ENCODE measurements around the gene CMTM8. TPM values are rescaled to one million over a fixed set of nuclear protein-coding genes. Genes with fewer than 3 reads are reported as not detected.

CMTM8 gene
- total RNA-seq, 1 donor from 2014 or later, result 5.7 TPM

DNA sequence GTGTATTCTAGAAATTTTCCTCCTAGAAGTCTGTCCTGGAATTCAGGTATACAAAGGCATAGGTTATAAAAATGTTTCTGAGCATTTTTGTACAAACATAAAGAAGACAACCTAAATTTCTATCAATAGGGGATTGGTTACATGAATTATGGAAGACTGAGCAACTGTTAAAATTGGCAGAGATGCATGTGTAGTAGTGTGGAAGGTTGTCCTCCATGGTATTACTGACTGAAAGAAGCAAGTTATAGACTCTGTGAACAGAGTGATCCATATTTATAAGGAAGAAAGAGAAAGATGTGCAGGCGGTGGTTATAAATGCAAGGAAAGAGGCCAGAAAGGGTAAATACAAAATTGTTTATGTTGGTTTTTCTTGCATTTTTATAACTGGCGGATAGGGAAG, 114.9 kb downstream of the CMTM8 start:
- intact Hi-C loops (cut with micrococcal nuclease), result no loop called here

DNA sequence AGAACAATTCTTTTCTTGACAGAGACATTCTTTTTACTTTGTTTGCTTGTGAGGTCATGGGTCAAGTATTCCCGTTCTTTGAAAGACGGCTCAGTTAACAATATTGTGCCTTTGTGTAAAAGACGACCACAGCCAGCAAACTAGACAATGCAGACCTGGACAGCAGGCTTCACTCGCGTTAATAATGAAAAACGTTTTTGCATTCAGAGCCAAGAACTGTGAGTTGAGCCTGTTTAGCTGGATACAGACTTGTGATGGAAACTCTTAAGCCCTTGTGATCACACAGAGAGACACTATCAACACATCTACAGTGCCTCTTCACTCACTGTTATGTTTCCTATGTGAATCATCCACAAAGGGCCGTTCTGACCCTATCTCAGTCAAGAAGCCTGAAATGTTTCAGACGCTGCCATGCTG, 115.9 kb downstream of the CMTM8 start:
- no peaks in the 10 kb centered on the region for H3K4me1 ChIP-seq
- H3K27me3 ChIP-seq (ENCODE audit: low read depth), result no peaks in the 10 kb centered on the region
- H3K27ac ChIP-seq (replicated peaks), result no peak overlapping the region
- no peaks in the 10 kb centered on the region for H3K9me3 ChIP-seq (replicated peaks)
- TF ChIP-seq, protein P1, sequence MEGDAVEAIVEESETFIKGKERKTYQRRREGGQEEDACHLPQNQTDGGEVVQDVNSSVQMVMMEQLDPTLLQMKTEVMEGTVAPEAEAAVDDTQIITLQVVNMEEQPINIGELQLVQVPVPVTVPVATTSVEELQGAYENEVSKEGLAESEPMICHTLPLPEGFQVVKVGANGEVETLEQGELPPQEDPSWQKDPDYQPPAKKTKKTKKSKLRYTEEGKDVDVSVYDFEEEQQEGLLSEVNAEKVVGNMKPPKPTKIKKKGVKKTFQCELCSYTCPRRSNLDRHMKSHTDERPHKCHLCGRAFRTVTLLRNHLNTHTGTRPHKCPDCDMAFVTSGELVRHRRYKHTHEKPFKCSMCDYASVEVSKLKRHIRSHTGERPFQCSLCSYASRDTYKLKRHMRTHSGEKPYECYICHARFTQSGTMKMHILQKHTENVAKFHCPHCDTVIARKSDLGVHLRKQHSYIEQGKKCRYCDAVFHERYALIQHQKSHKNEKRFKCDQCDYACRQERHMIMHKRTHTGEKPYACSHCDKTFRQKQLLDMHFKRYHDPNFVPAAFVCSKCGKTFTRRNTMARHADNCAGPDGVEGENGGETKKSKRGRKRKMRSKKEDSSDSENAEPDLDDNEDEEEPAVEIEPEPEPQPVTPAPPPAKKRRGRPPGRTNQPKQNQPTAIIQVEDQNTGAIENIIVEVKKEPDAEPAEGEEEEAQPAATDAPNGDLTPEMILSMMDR (IDR thresholded peaks at IDR 0.05; ENCODE audit: borderline replicate concordance), result no peak
- H3K4me3 ChIP-seq, result no peak overlapping the region
- no peak for DNase-seq
- intact Hi-C loops (cut with micrococcal nuclease), result no loop called here
- peaks cover 4% of the 10 kb centered on the region for H3K36me3 ChIP-seq

More for the DNA sequence above, 114.9 kb downstream of the CMTM8 start:
- Histone ChIP-seq H3K27ac (replicated peaks) (no peak overlapping the region), H3K36me3 (peaks cover 4% of the 10 kb centered on the region), H3K27me3 (ENCODE audit: low read depth) (no peaks in the 10 kb centered on the region), H3K4me3 (no peak overlapping the region), H3K4me1 (no peaks in the 10 kb centered on the region), H3K9me3 (replicated peaks) (no peaks in the 10 kb centered on the region)
- TF ChIP-seq, protein P1 (IDR thresholded peaks at IDR 0.05; ENCODE audit: borderline replicate concordance), result no peak
- DNase-seq, result no peak

DNA sequence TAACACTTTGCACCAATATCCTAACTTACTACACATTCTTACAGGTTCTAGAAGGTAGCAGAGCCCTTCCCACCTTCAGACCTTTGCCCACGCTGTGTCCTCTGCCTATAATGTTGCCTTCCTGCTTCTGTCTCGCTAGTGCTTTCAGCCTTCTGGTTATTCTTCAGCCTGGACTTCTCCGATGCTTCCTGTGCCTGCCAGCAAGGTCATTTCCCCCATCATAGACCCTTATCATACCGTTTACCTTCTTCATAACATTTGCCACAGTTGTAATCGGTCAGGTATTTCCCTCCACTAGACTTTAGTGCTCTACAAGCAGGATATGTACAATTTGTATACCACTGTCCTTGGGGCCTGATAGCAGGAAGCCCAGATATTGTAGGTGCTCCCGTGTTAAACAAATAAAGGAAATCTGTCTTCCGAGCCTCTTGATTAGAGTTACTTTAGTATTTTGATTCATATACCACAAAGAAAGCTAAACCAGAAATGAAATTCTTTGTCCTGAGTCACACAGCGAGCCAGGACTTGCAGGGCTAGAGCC, 117.3 kb downstream of the CMTM8 start:
- TF ChIP-seq, protein P1 (IDR thresholded peaks at IDR 0.05; ENCODE audit: borderline replicate concordance), result no peak
- intact Hi-C loops (cut with micrococcal nuclease), result no loop called here

GRCh38 chr3:32359766-32360492, 121.4 kb downstream of the CMTM8 start:
- intact Hi-C loops (cut with micrococcal nuclease), result no loop called here
- H3K36me3 ChIP-seq, result peaks cover 7% of the 10 kb centered on the region
- H3K27me3 ChIP-seq (ENCODE audit: low read depth), result no peaks in the 10 kb centered on the region
- TF ChIP-seq, protein P1 (IDR thresholded peaks at IDR 0.05; ENCODE audit: borderline replicate concordance), result no peak
- H3K9me3 ChIP-seq (replicated peaks), result no peaks in the 10 kb centered on the region
- H3K4me3 ChIP-seq, result no peak overlapping the region
- DNase-seq, result no peak
- no peaks in the 10 kb centered on the region for H3K4me1 ChIP-seq
- no peak overlapping the region for H3K27ac ChIP-seq (replicated peaks)

More for the DNA sequence above, 117.3 kb downstream of the CMTM8 start:
- Histone ChIP-seq H3K27ac (replicated peaks) (no peak overlapping the region), H3K4me1 (no peaks in the 10 kb centered on the region), H3K36me3 (peaks cover 4% of the 10 kb centered on the region), H3K27me3 (ENCODE audit: low read depth) (no peaks in the 10 kb centered on the region), H3K9me3 (replicated peaks) (no peaks in the 10 kb centered on the region), H3K4me3 (no peak overlapping the region)
- DNase-seq, result no peak

DNA sequence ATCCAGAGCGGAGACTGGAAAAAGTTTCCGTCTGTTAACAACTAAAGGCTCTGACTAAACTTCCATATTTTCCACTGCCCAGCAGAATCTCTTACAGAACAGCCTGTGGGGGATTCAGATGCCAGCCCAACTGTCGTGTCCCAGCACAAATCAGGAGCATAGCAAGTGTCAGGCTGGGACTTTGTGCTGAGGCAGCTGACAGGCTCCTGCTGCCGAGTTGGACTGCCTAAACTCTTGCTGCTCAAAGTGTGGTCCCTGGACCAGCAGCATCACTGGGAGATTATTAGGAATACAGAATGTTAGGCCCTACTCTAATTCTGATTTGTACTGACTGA, 122.0 kb downstream of the CMTM8 start:
- intact Hi-C loops (cut with micrococcal nuclease), result no loop called here

More for the DNA sequence above, 122.0 kb downstream of the CMTM8 start:
- no peak for DNase-seq
- peaks cover 7% of the 10 kb centered on the region for H3K36me3 ChIP-seq
- H3K27me3 ChIP-seq (ENCODE audit: low read depth), result no peaks in the 10 kb centered on the region
- H3K9me3 ChIP-seq (replicated peaks), result no peaks in the 10 kb centered on the region
- H3K4me3 ChIP-seq, result no peak overlapping the region
- H3K27ac ChIP-seq (replicated peaks), result no peak overlapping the region
- no peaks in the 10 kb centered on the region for H3K4me1 ChIP-seq
- TF ChIP-seq, protein P1 (IDR thresholded peaks at IDR 0.05; ENCODE audit: borderline replicate concordance), result no peak

Data from left ventricle myocardium inferior (tissue), 1 donor.